CD4-positive, alpha-beta T cell (primary cell): ENCODE measurements around the gene DDX56. TPM values are rescaled to one million over a fixed set of nuclear protein-coding genes. Genes with fewer than 3 reads are reported as not detected.
"Not testable (repeated sequence)": the region's sequence is repeated elsewhere in the genome, so short reads cannot be mapped to it uniquely, and the experiment has no call there.

ENCODE experiments used
- ATAC-seq: fragments of 200-7000 bp; cut with Tn5 transposase; one replicate; pipeline ENCODE4 v1.10.0; 2022; ENCODE audit warnings: mild to moderate bottlenecking; ENCODE audit not compliant: poor library complexity
- CTCF ChIA-PET: fragments of 350-600 bp; sonication (Branson Sonifier 250); formaldehyde crosslinking; loops from one replicate; lab custom pipeline; 2021; ENCODE audit warnings: antibody characterized with exemption, inconsistent platforms; lab: Charles Lee
- POLR2A ChIA-PET: fragments of 350-600 bp; sonication (Branson Sonifier 250); formaldehyde crosslinking; loops from one replicate; lab custom pipeline; 2021; ENCODE audit warnings: antibody characterized with exemption, inconsistent platforms; lab: Charles Lee
- DNase-seq, 14 experiments: peaks; one replicate each; pipeline ENCODE4 v3.0.0-alpha.2; 2013 to 2020; ENCODE audit warnings: mixed read lengths in 2 of 14
- H3K27ac ChIP-seq, 2 donors: one replicate each; pipeline versions ENCODE4 v1.5.1 to v1.7.0; 2013; ENCODE audit warnings: low read length in 2 of 2, low read depth in 1 of 2, mild to moderate bottlenecking in 1 of 2
- H3K27me3 ChIP-seq, 2 experiments: 1 replicate in 1 of 2; 2 replicates in 1 of 2; pipeline versions ENCODE4 v1.6.1 to v1.7.0; 2013; ENCODE audit warnings: low read length in 2 of 2, control low read depth in 1 of 2, mild to moderate bottlenecking in 1 of 2, moderate library complexity in 1 of 2; ENCODE audit not compliant: insufficient read depth in 2 of 2, control insufficient read depth in 1 of 2
- H3K36me3 ChIP-seq: one replicate; pipeline ENCODE4 v1.6.1; 2013; ENCODE audit warnings: low read length, control low read depth; ENCODE audit not compliant: insufficient read depth
- H3K4me1 ChIP-seq: one replicate; pipeline ENCODE4 v1.6.1; 2013; ENCODE audit warnings: low read length, control low read depth; ENCODE audit not compliant: insufficient read depth
- H3K4me3 ChIP-seq: one replicate; pipeline ENCODE4 v1.5.1; 2013; ENCODE audit warnings: mild to moderate bottlenecking, low read length, moderate library complexity
- H3K9me3 ChIP-seq, 2 experiments: 1 replicate in 1 of 2; 2 replicates in 1 of 2; pipeline versions ENCODE4 v1.6.1 to v1.7.0; 2013; ENCODE audit warnings: low read length in 2 of 2, mild to moderate bottlenecking in 2 of 2, control low read depth in 1 of 2, moderate library complexity in 1 of 2; ENCODE audit not compliant: control insufficient read depth in 1 of 2, insufficient read depth in 1 of 2
- H3K27ac Mint-ChIP-seq: one replicate; pipeline ENCODE4 v1.8.0; 2020; ENCODE audit warnings: mixed read lengths
- H3K27me3 Mint-ChIP-seq: one replicate; pipeline ENCODE4 v1.8.0; 2021; ENCODE audit warnings: mixed read lengths
- H3K36me3 Mint-ChIP-seq: one replicate; pipeline ENCODE4 v1.8.0; 2021; ENCODE audit warnings: low read depth, mixed read lengths
- H3K4me1 Mint-ChIP-seq: one replicate; pipeline ENCODE4 v1.8.0; 2021; ENCODE audit warnings: low read depth, mixed read lengths
- H3K4me3 Mint-ChIP-seq: one replicate; pipeline ENCODE4 v1.8.0; 2020; ENCODE audit warnings: mild to moderate bottlenecking, mixed read lengths
- H3K9me3 Mint-ChIP-seq: one replicate; pipeline ENCODE4 v1.8.0; 2020; ENCODE audit warnings: mixed read lengths
- CTCF ChIP-seq: fragments of 200-600 bp; IDR thresholded peaks from one replicate; pipeline ENCODE4 v1.8.0; 2022; ENCODE audit warnings: antibody characterized with exemption, mild to moderate bottlenecking
- intact Hi-C, 2 experiments: fragments of 100-400 bp; cut with DNase I in 1 of 2; cut with micrococcal nuclease in 1 of 2; formaldehyde crosslinking; loops; one replicate each; pipeline versions ENCODE4 v1.15.1 to v1.9.0; 2023 to 2025; cut with DNase I, micrococcal nuclease
- total RNA-seq, 174 experiments: library from RNA in 2 of 174; stranded (reverse) in 2 of 174; gene quantifications; one replicate each; pipeline ENCODE4 v1.2.3 and lab custom pipeline; 2021 to 2026

The DDX56 gene
- total RNA-seq, 2 experiments from 2014 or later, result 126 to 127 TPM

GRCh38 chr7:44565097-44565794 lies 8.5 kb downstream of the DDX56 start:
- Histone ChIP-seq H3K36me3 (peaks cover 68% of the 10 kb centered on the region), H3K4me1 (peaks cover 9% of the 10 kb centered on the region), H3K27ac (no peak overlapping the region), H3K27me3 (no peaks in the 10 kb centered on the region), H3K4me3 (no peak overlapping the region), H3K9me3 (no peaks in the 10 kb centered on the region)
- peak overlapping the region; percentile 29 for H3K27ac Mint-ChIP-seq
- DNase-seq (peak; percentile 40 to 78 (median 61)), ATAC-seq (peak; percentile 94)
- no peaks in the 10 kb centered on the region for H3K27me3 Mint-ChIP-seq
- H3K9me3 Mint-ChIP-seq, result no peaks in the 10 kb centered on the region
- ChIA-PET POLR2A (interaction anchor here (0.7 to 2.7 kb wide), 8 partner anchors 8 to 324 kb away, joined by 3 to 18 read pairs (median 4); partner anchors contain the start of genes DDX56, H2AZ2, NUDCD3 and TMED4), CTCF (interaction anchor here (0.6 to 2.3 kb wide), 14 partner anchors 9 to 512 kb away, joined by 3 to 18 read pairs (median 4); partner anchors contain the start of genes DDX56 and NUDCD3)
- peak; percentile 93 for TF ChIP-seq CTCF
- intact Hi-C loops, result loop anchor here (1.0 to 5.0 kb wide), 3 partner anchors 73 to 324 kb away; partner anchors contain the start of gene NUDCD3 (in 2 of the 2)
- no peak overlapping the region for H3K4me3 Mint-ChIP-seq
- peaks cover 65% of the 10 kb centered on the region for H3K36me3 Mint-ChIP-seq
- H3K4me1 Mint-ChIP-seq, result peaks cover 27% of the 10 kb centered on the region

- Histone ChIP-seq H3K9me3 (no peaks in the 10 kb centered on the region), H3K27me3 (no peaks in the 10 kb centered on the region), H3K4me1 (peaks cover 9% of the 10 kb centered on the region), H3K36me3 (peaks cover 61% of the 10 kb centered on the region), H3K27ac (no peak overlapping the region), H3K4me3 (no peak overlapping the region)
- Mint-ChIP-seq H3K27me3 (no peaks in the 10 kb centered on the region), H3K9me3 (no peaks in the 10 kb centered on the region), H3K27ac (peak overlapping the region; percentile 40), H3K4me1 (peaks cover 22% of the 10 kb centered on the region), H3K36me3 (peaks cover 59% of the 10 kb centered on the region), H3K4me3 (no peak overlapping the region)
- TF ChIP-seq CTCF, result no peak
- ChIA-PET POLR2A (interaction anchor here (1.0 to 2.7 kb wide), 4 partner anchors 9 to 74 kb away, joined by 3 to 18 read pairs (median 13); partner anchors contain the start of genes DDX56, NUDCD3 and TMED4), CTCF (interaction anchor here (0.6 to 2.3 kb wide), 6 partner anchors 10 to 512 kb away, joined by 3 to 18 read pairs (median 4); partner anchors contain the start of genes DDX56 and NUDCD3)
- DNase-seq (no peak), ATAC-seq (no peak)
- intact Hi-C loops, result loop anchor here (1.0 to 5.0 kb wide), 3 partner anchors 72 to 324 kb away; partner anchors contain the start of gene NUDCD3 (in 2 of the 2)
These were observed 9.1 kb downstream of the DDX56 start for GRCh38 chr7:44564606-44565005.

- DNase-seq, result no peak
These were observed 10.5 kb downstream of the DDX56 start for GRCh38 chr7:44563171-44563679.

GRCh38 chr7:44562622-44562962 lies 11.1 kb downstream of the DDX56 start:
- H3K4me3 ChIP-seq, H3K27me3 Mint-ChIP-seq, H3K9me3 Mint-ChIP-seq, H3K27ac ChIP-seq, H3K9me3 ChIP-seq, intact Hi-C loops, ATAC-seq, DNase-seq, CTCF ChIA-PET, H3K4me1 ChIP-seq, H3K27ac Mint-ChIP-seq, POLR2A ChIA-PET, H3K4me3 Mint-ChIP-seq, H3K27me3 ChIP-seq: not testable (repeated sequence)
- H3K36me3 Mint-ChIP-seq, result peaks cover 39% of the 10 kb centered on the region
- H3K4me1 Mint-ChIP-seq, result peaks cover 18% of the 10 kb centered on the region
- H3K36me3 ChIP-seq, result peaks cover 41% of the 10 kb centered on the region

More at GRCh38 chr7:44563171-44563679, 10.5 kb downstream of the DDX56 start:
- CTCF ChIA-PET, result no interaction called here
- Histone ChIP-seq H3K9me3 (no peaks in the 10 kb centered on the region), H3K36me3 (peaks cover 47% of the 10 kb centered on the region), H3K27me3 (no peaks in the 10 kb centered on the region), H3K27ac (no peak overlapping the region), H3K4me3 (no peak overlapping the region), H3K4me1 (peaks cover 9% of the 10 kb centered on the region)
- POLR2A ChIA-PET, result interaction anchor here (2.7 kb wide), 1 partner anchor 73 kb away, joined by 12 read pairs; the partner anchor contains the start of gene NUDCD3
- intact Hi-C loops, result no loop called here
- Mint-ChIP-seq H3K27ac (peak overlapping the region; percentile 44), H3K36me3 (peaks cover 45% of the 10 kb centered on the region), H3K9me3 (no peaks in the 10 kb centered on the region), H3K4me1 (peaks cover 18% of the 10 kb centered on the region), H3K27me3 (no peaks in the 10 kb centered on the region), H3K4me3 (no peak overlapping the region)
- no peak for TF ChIP-seq CTCF
- no peak for ATAC-seq
